Epithelial cell of esophagus (primary cell): Measurements from ENCODE around the gene STPG3.
A peak's percentile ranks its signal among the peaks of the same experiment; 100 is the strongest.

ENCODE experiments used
- DNase-seq: peaks from one replicate; pipeline ENCODE4 v3.0.0; 2010; ENCODE audit warnings: low read depth
- H3K4me3 ChIP-seq: 2 replicates; pipeline ENCODE4 v1.5.1; 2011; ENCODE audit warnings: mild to moderate bottlenecking, low read length, control low read depth
- CTCF ChIP-seq: IDR thresholded peaks from 2 replicates; pipeline ENCODE4 v1.5.1; 2011; ENCODE audit warnings: low read depth, mild to moderate bottlenecking, low read length, control low read depth, inconsistent platforms; ENCODE audit not compliant: insufficient read depth; ENCODE audit errors: missing control alignments

Gene STPG3

GRCh38 chr9:137294091-137294680 lies 43.1 kb downstream of the STPG3 start:
- peak overlapping the region; percentile 15 for H3K4me3 ChIP-seq
- no peak for TF ChIP-seq CTCF
- peak; percentile 81 for DNase-seq

GRCh38 chr9:137294681-137295237 lies 43.7 kb downstream of the STPG3 start:
- TF ChIP-seq CTCF, result peak; percentile 39
- peak; percentile 51 for DNase-seq
- H3K4me3 ChIP-seq, result no peak overlapping the region

GRCh38 chr9:137295238-137295811 lies 44.2 kb downstream of the STPG3 start:
- peak; percentile 30 for TF ChIP-seq CTCF
- H3K4me3 ChIP-seq, result no peak overlapping the region
- DNase-seq, result peak; percentile 36

GRCh38 chr9:137295849-137296669 lies 45.0 kb downstream of the STPG3 start:
- no peak overlapping the region for H3K4me3 ChIP-seq
- DNase-seq, result peak; percentile 38
- TF ChIP-seq CTCF, result no peak

GRCh38 chr9:137296670-137297664 lies 45.9 kb downstream of the STPG3 start:
- no peak overlapping the region for H3K4me3 ChIP-seq
- TF ChIP-seq CTCF, result no peak
- peak; percentile 34 for DNase-seq

- DNase-seq, result peak; percentile 27
- H3K4me3 ChIP-seq, result no peak overlapping the region
- TF ChIP-seq CTCF, result no peak
Measured at GRCh38 chr9:137297966-137298365, 46.9 kb downstream of the STPG3 start.
